SU-DHL-6 (cell line): Measurements from ENCODE around the gene NUTM2F.
"Not testable (repeated sequence)": the region's sequence is repeated elsewhere in the genome, so short reads cannot be mapped to it uniquely, and the experiment has no call there.

Experiments
- EZH2phosphoT487 ChIP-seq: fragments of 200-600 bp; sonication (generic), shearing (Covaris generic); conservative IDR thresholded peaks from 2 replicates; pipeline ENCODE4 v1.6.1; 2018; ENCODE audit warnings: mild to moderate bottlenecking, antibody characterized with exemption, low read length, moderate library complexity, mixed read lengths
- TF ChIP-seq, protein P1 (sequence below): fragments of 200-600 bp; sonication (generic); IDR thresholded peaks from one replicate; pipeline ENCODE4 v1.5.1; 2017; ENCODE audit warnings: antibody characterized with exemption, mild to moderate bottlenecking, low read length, moderate library complexity; ENCODE audit not compliant: insufficient read depth, poor library complexity, severe bottlenecking

GRCh38 chr9:94325583-94325982 lies 2.9 kb downstream of the NUTM2F start:
- TF ChIP-seq, protein P1, sequence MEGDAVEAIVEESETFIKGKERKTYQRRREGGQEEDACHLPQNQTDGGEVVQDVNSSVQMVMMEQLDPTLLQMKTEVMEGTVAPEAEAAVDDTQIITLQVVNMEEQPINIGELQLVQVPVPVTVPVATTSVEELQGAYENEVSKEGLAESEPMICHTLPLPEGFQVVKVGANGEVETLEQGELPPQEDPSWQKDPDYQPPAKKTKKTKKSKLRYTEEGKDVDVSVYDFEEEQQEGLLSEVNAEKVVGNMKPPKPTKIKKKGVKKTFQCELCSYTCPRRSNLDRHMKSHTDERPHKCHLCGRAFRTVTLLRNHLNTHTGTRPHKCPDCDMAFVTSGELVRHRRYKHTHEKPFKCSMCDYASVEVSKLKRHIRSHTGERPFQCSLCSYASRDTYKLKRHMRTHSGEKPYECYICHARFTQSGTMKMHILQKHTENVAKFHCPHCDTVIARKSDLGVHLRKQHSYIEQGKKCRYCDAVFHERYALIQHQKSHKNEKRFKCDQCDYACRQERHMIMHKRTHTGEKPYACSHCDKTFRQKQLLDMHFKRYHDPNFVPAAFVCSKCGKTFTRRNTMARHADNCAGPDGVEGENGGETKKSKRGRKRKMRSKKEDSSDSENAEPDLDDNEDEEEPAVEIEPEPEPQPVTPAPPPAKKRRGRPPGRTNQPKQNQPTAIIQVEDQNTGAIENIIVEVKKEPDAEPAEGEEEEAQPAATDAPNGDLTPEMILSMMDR = not testable (repeated sequence)
- TF ChIP-seq EZH2phosphoT487 = not testable (repeated sequence)
